WTC11 (cell line): Measurements from ENCODE around the gene CDC5L. TPM values are rescaled to one million over a fixed set of nuclear protein-coding genes. Genes with fewer than 3 reads are reported as not detected.

Experiments used
- ATAC-seq: fragments of 200-7000 bp; cut with Tn5 transposase; 2 replicates; pipeline ENCODE4 v1.10.0; 2021; ENCODE audit warnings: mild to moderate bottlenecking, moderate library complexity
- CTCF ChIA-PET: fragments of 300-600 bp; sonication (Branson Sonifier 250); formaldehyde crosslinking; loops from one replicate; lab custom pipeline; 2021; ENCODE audit warnings: antibody characterized with exemption; lab: Charles Lee
- POLR2A ChIA-PET: fragments of 350-600 bp; sonication (Branson Sonifier 250); formaldehyde crosslinking; loops from one replicate; lab custom pipeline; 2021; ENCODE audit warnings: antibody characterized with exemption; lab: Charles Lee
- DNase-seq: peaks from one replicate; pipeline ENCODE4 v3.0.0; 2021; ENCODE audit warnings: low spot score
- H3K27ac Mint-ChIP-seq: 2 replicates; pipeline ENCODE4 v1.8.0; 2021; ENCODE audit warnings: mixed read lengths
- H3K27me3 Mint-ChIP-seq: 2 replicates; pipeline ENCODE4 v1.8.0; 2021; ENCODE audit warnings: low read depth, mild to moderate bottlenecking, moderate library complexity, mixed read lengths
- H3K36me3 Mint-ChIP-seq: 2 replicates; pipeline ENCODE4 v1.8.0; 2021; ENCODE audit warnings: mixed read lengths
- H3K4me1 Mint-ChIP-seq: 2 replicates; pipeline ENCODE4 v1.8.0; 2022; ENCODE audit warnings: mixed read lengths
- H3K4me3 Mint-ChIP-seq: 2 replicates; pipeline ENCODE4 v1.8.0; 2021; ENCODE audit warnings: mild to moderate bottlenecking, moderate library complexity, mixed read lengths
- H3K9me3 Mint-ChIP-seq: 2 replicates; pipeline ENCODE4 v1.8.0; 2021; ENCODE audit warnings: mixed read lengths
- CREB1 ChIP-seq: sonication (generic); formaldehyde crosslinking; IDR thresholded peaks from 2 replicates; pipeline ENCODE4 v1.8.0; 2023; ENCODE audit warnings: mild to moderate bottlenecking, missing genetic modification reagents
- FOXP1 ChIP-seq: sonication (generic); formaldehyde crosslinking; IDR thresholded peaks from 2 replicates; pipeline ENCODE4 v1.8.0; 2022; ENCODE audit warnings: missing genetic modification reagents, mild to moderate bottlenecking, moderate library complexity, borderline replicate concordance
- GABPB1 ChIP-seq: sonication (generic); formaldehyde crosslinking; IDR thresholded peaks from 2 replicates; pipeline ENCODE4 v1.8.1; 2023; ENCODE audit warnings: mild to moderate bottlenecking, missing genetic modification reagents
- GRHL2 ChIP-seq: fragments of 250-450 bp; sonication (Bioruptor Pico); IDR thresholded peaks from 2 replicates; pipeline ENCODE4 v1.8.0; 2022; ENCODE audit warnings: mild to moderate bottlenecking, moderate library complexity; ENCODE audit not compliant: insufficient replicate concordance, severe bottlenecking
- NFATC4 ChIP-seq: fragments of 250-450 bp; sonication (Bioruptor Pico); IDR thresholded peaks from 2 replicates; pipeline ENCODE4 v1.9.0; 2021; ENCODE audit warnings: mild to moderate bottlenecking
- OVOL2 ChIP-seq: fragments of 250-450 bp; sonication (Bioruptor Pico); IDR thresholded peaks from 2 replicates; pipeline ENCODE4 v1.9.0; 2021; ENCODE audit warnings: mild to moderate bottlenecking, borderline replicate concordance
- PRRX2 ChIP-seq: fragments of 250-450 bp; sonication (Bioruptor Pico); IDR thresholded peaks from 2 replicates; pipeline ENCODE4 v1.8.0; 2021; ENCODE audit warnings: mild to moderate bottlenecking
- RELA ChIP-seq: sonication (generic); formaldehyde crosslinking; IDR thresholded peaks from 2 replicates; pipeline ENCODE4 v1.8.1; 2022; ENCODE audit warnings: missing genetic modification reagents, mild to moderate bottlenecking, borderline replicate concordance
- TEAD1 ChIP-seq: sonication (generic); formaldehyde crosslinking; IDR thresholded peaks from 2 replicates; pipeline ENCODE4 v1.8.0; 2022; ENCODE audit warnings: mild to moderate bottlenecking, missing genetic modification reagents
- TP53 ChIP-seq: sonication (generic); formaldehyde crosslinking; IDR thresholded peaks from 2 replicates; pipeline ENCODE4 v1.8.1; 2023; ENCODE audit warnings: mild to moderate bottlenecking, missing genetic modification reagents
- ZNF232 ChIP-seq: sonication (generic); formaldehyde crosslinking; IDR thresholded peaks from 2 replicates; pipeline ENCODE4 v1.8.0; 2022; ENCODE audit warnings: mild to moderate bottlenecking, missing genetic modification reagents
- ZNF396 ChIP-seq: fragments of 250-450 bp; sonication (Bioruptor Pico); IDR thresholded peaks from 2 replicates; pipeline ENCODE4 v1.8.0; 2021; ENCODE audit warnings: mild to moderate bottlenecking, moderate library complexity, borderline replicate concordance
- ZNF671 ChIP-seq: fragments of 250-450 bp; sonication (Bioruptor Pico); IDR thresholded peaks from 2 replicates; pipeline ENCODE4 v1.8.0; 2021; ENCODE audit warnings: mild to moderate bottlenecking
- total RNA-seq: library from RNA; stranded (reverse); gene quantifications from 3 replicates; pipeline ENCODE4 v1.2.3, GENCODE V29; 2021
- TF ChIP-seq, protein P1 (sequence below): fragments of 250-450 bp; sonication (Bioruptor Pico); IDR thresholded peaks from 2 replicates; pipeline ENCODE4 v1.9.0; 2021; ENCODE audit warnings: mild to moderate bottlenecking
- TF ChIP-seq, protein P2 (sequence below): sonication (generic); formaldehyde crosslinking; IDR thresholded peaks from 2 replicates; pipeline ENCODE4 v1.8.1; 2023; ENCODE audit warnings: mild to moderate bottlenecking, missing genetic modification reagents, moderate library complexity
- TF ChIP-seq, protein P3 (sequence below): sonication (generic); formaldehyde crosslinking; conservative IDR thresholded peaks from 2 replicates; pipeline ENCODE4 v1.8.1; 2023; ENCODE audit warnings: mild to moderate bottlenecking, low read depth, missing genetic modification reagents, moderate library complexity
- TF ChIP-seq, protein P4 (sequence below): sonication (generic); formaldehyde crosslinking; IDR thresholded peaks from 2 replicates; pipeline ENCODE4 v1.8.0; 2023; ENCODE audit warnings: missing genetic modification reagents
- TF ChIP-seq, protein P5 (sequence below): sonication (generic); formaldehyde crosslinking; conservative IDR thresholded peaks from 2 replicates; pipeline ENCODE4 v1.8.1; 2022; ENCODE audit warnings: mild to moderate bottlenecking, missing genetic modification reagents
- TF ChIP-seq, protein P6 (sequence below): sonication (generic); formaldehyde crosslinking; IDR thresholded peaks from 2 replicates; pipeline ENCODE4 v1.8.0; 2022; ENCODE audit warnings: mild to moderate bottlenecking, missing genetic modification reagents
- TF ChIP-seq, protein P7 (sequence below): sonication (generic); formaldehyde crosslinking; IDR thresholded peaks from 2 replicates; pipeline ENCODE4 v1.8.1; 2022; ENCODE audit warnings: low read depth, missing genetic modification reagents, borderline replicate concordance
- TF ChIP-seq, protein P8 (sequence below): sonication (generic); formaldehyde crosslinking; IDR thresholded peaks from 2 replicates; pipeline ENCODE4 v1.8.0; 2022; ENCODE audit warnings: mild to moderate bottlenecking, missing genetic modification reagents
- TF ChIP-seq, protein P9 (sequence below): fragments of 250-450 bp; sonication (Bioruptor Pico); IDR thresholded peaks from 2 replicates; pipeline ENCODE4 v1.8.0; 2021; ENCODE audit warnings: mild to moderate bottlenecking

CDC5L gene
- total RNA-seq, 1 experiment from 2014 or later: 23.5 TPM

DNA sequence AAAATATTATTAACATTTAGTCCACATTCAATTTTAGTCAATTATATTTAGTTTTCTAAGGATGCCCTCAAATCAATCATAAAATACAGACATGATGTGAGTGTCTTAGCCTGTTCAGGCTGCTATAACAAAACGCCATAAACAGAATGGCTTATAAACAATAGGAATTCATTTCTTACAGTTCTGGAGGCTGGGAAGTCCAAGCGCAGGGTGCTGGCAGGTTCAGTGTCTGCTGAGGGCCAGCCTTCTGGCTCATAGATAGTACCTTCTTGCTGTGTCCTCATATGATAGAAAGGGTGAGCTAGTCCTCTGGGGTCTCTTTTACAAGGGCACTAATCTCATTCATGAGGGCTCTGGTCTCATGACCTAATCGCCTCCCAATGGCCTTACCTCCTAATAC is 10.0 kb upstream of the CDC5L start:
- H3K27me3 Mint-ChIP-seq: peaks cover 4% of the 10 kb centered on the region; the same call in 1 of the 2 replicates
- ATAC-seq: no peak
- H3K36me3 Mint-ChIP-seq: no peaks in the 10 kb centered on the region
- no peak for DNase-seq
- peaks cover 7% of the 10 kb centered on the region for H3K9me3 Mint-ChIP-seq
- H3K4me1 Mint-ChIP-seq: no peaks in the 10 kb centered on the region
- H3K27ac Mint-ChIP-seq: no peak overlapping the region
- POLR2A ChIA-PET: no interaction called here
- CTCF ChIA-PET: no interaction called here
- no peak for TF ChIP-seq ZNF396 (CRISPR knock-in tag)
- TF ChIP-seq, protein P1, sequence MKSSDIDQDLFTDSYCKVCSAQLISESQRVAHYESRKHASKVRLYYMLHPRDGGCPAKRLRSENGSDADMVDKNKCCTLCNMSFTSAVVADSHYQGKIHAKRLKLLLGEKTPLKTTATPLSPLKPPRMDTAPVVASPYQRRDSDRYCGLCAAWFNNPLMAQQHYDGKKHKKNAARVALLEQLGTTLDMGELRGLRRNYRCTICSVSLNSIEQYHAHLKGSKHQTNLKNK (CRISPR knock-in tag): no peak
- TF ChIP-seq ZNF232 (CRISPR knock-in tag): no peak
- no peak for TF ChIP-seq GABPB1 (CRISPR knock-in tag)
- TF ChIP-seq TEAD1 (CRISPR knock-in tag): no peak
- no peak for TF ChIP-seq CREB1 (CRISPR knock-in tag)
- H3K4me3 Mint-ChIP-seq: no peak overlapping the region

DNA sequence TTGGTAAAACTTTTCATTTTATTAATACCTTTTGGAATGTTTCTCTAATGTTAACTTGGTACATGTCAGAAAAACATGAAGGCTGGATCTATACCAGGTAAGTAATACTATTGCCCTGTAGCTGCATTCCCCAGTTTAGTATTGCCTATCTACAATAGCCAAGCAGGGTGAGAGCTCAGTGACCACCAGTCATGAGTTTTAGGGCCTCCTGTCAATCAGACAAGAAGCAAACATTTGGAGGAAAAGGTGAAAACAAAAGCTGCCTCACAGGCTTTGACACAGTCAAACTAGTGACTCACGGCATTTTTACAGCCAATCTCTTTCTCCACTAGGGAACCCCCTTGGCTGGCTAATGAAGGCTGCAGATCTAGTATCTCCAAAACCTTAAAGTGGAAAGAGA is 9.5 kb upstream of the CDC5L start:
- no peak for ATAC-seq

DNA sequence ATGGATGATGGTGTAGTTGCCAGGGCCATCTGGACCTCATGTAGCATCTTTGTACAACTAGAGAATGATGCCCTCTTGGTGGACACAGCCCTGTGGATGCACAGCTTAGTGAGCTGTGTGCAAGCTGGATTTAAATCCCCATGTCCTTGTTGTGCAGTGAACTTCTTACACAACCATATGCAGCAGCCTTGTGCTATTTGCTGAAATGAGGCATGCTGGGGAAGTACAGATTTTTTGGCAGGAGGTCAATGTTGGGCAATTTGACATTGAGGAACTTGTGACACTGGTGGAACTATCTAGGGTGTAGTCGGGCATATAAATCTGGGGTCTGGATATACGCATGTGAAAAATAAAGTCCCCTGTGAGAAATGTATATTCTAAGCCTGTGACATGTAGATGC is 5.8 kb upstream of the CDC5L start:
- Mint-ChIP-seq H3K27ac (no peak overlapping the region), H3K9me3 (peaks cover 7% of the 10 kb centered on the region), H3K27me3 (no peaks in the 10 kb centered on the region), H3K4me3 (no peak overlapping the region), H3K4me1 (peaks cover 4% of the 10 kb centered on the region; the same call in 1 of the 2 replicates), H3K36me3 (no peaks in the 10 kb centered on the region)
- DNase-seq (no peak), ATAC-seq (no peak)
- ChIA-PET POLR2A (no interaction called here), CTCF (no interaction called here)
- TF ChIP-seq, protein P2, sequence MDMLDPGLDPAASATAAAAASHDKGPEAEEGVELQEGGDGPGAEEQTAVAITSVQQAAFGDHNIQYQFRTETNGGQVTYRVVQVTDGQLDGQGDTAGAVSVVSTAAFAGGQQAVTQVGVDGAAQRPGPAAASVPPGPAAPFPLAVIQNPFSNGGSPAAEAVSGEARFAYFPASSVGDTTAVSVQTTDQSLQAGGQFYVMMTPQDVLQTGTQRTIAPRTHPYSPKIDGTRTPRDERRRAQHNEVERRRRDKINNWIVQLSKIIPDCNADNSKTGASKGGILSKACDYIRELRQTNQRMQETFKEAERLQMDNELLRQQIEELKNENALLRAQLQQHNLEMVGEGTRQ (CRISPR knock-in tag): no peak
- no peak for TF ChIP-seq OVOL2 (CRISPR knock-in tag)
- TF ChIP-seq NFATC4 (CRISPR knock-in tag): no peak
- TF ChIP-seq TP53 (CRISPR knock-in tag): no peak
- TF ChIP-seq ZNF671: no peak
- no peak for TF ChIP-seq RELA (CRISPR knock-in tag)
- TF ChIP-seq PRRX2 (CRISPR knock-in tag): no peak
- TF ChIP-seq FOXP1: no peak
- TF ChIP-seq, protein P3, sequence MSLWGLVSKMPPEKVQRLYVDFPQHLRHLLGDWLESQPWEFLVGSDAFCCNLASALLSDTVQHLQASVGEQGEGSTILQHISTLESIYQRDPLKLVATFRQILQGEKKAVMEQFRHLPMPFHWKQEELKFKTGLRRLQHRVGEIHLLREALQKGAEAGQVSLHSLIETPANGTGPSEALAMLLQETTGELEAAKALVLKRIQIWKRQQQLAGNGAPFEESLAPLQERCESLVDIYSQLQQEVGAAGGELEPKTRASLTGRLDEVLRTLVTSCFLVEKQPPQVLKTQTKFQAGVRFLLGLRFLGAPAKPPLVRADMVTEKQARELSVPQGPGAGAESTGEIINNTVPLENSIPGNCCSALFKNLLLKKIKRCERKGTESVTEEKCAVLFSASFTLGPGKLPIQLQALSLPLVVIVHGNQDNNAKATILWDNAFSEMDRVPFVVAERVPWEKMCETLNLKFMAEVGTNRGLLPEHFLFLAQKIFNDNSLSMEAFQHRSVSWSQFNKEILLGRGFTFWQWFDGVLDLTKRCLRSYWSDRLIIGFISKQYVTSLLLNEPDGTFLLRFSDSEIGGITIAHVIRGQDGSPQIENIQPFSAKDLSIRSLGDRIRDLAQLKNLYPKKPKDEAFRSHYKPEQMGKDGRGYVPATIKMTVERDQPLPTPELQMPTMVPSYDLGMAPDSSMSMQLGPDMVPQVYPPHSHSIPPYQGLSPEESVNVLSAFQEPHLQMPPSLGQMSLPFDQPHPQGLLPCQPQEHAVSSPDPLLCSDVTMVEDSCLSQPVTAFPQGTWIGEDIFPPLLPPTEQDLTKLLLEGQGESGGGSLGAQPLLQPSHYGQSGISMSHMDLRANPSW (CRISPR knock-in tag): no peak
- TF ChIP-seq, protein P4, sequence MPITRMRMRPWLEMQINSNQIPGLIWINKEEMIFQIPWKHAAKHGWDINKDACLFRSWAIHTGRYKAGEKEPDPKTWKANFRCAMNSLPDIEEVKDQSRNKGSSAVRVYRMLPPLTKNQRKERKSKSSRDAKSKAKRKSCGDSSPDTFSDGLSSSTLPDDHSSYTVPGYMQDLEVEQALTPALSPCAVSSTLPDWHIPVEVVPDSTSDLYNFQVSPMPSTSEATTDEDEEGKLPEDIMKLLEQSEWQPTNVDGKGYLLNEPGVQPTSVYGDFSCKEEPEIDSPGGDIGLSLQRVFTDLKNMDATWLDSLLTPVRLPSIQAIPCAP: no peak
- TF ChIP-seq, protein P5, sequence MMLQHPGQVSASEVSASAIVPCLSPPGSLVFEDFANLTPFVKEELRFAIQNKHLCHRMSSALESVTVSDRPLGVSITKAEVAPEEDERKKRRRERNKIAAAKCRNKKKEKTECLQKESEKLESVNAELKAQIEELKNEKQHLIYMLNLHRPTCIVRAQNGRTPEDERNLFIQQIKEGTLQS: no peak
- TF ChIP-seq, protein P6, sequence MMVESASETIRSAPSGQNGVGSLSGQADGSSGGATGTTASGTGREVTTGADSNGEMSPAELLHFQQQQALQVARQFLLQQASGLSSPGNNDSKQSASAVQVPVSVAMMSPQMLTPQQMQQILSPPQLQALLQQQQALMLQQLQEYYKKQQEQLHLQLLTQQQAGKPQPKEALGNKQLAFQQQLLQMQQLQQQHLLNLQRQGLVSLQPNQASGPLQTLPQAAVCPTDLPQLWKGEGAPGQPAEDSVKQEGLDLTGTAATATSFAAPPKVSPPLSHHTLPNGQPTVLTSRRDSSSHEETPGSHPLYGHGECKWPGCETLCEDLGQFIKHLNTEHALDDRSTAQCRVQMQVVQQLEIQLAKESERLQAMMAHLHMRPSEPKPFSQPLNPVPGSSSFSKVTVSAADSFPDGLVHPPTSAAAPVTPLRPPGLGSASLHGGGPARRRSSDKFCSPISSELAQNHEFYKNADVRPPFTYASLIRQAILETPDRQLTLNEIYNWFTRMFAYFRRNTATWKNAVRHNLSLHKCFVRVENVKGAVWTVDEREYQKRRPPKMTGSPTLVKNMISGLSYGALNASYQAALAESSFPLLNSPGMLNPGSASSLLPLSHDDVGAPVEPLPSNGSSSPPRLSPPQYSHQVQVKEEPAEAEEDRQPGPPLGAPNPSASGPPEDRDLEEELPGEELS (CRISPR knock-in tag): no peak
- TF ChIP-seq GRHL2 (CRISPR knock-in tag): no peak

More for the DNA sequence above, 9.5 kb upstream of the CDC5L start:
- CTCF ChIA-PET: no interaction called here
- POLR2A ChIA-PET: no interaction called here
- peaks cover 4% of the 10 kb centered on the region; the same call in 1 of the 2 replicates for H3K27me3 Mint-ChIP-seq
- no peak for DNase-seq
- no peak overlapping the region for H3K4me3 Mint-ChIP-seq
- H3K27ac Mint-ChIP-seq: no peak overlapping the region
- H3K9me3 Mint-ChIP-seq: peaks cover 7% of the 10 kb centered on the region
- TF ChIP-seq, protein P7, sequence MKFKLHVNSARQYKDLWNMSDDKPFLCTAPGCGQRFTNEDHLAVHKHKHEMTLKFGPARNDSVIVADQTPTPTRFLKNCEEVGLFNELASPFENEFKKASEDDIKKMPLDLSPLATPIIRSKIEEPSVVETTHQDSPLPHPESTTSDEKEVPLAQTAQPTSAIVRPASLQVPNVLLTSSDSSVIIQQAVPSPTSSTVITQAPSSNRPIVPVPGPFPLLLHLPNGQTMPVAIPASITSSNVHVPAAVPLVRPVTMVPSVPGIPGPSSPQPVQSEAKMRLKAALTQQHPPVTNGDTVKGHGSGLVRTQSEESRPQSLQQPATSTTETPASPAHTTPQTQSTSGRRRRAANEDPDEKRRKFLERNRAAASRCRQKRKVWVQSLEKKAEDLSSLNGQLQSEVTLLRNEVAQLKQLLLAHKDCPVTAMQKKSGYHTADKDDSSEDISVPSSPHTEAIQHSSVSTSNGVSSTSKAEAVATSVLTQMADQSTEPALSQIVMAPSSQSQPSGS (CRISPR knock-in tag): no peak
- TF ChIP-seq, protein P8, sequence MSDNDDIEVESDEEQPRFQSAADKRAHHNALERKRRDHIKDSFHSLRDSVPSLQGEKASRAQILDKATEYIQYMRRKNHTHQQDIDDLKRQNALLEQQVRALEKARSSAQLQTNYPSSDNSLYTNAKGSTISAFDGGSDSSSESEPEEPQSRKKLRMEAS (CRISPR knock-in tag): no peak
- TF ChIP-seq, protein P9, sequence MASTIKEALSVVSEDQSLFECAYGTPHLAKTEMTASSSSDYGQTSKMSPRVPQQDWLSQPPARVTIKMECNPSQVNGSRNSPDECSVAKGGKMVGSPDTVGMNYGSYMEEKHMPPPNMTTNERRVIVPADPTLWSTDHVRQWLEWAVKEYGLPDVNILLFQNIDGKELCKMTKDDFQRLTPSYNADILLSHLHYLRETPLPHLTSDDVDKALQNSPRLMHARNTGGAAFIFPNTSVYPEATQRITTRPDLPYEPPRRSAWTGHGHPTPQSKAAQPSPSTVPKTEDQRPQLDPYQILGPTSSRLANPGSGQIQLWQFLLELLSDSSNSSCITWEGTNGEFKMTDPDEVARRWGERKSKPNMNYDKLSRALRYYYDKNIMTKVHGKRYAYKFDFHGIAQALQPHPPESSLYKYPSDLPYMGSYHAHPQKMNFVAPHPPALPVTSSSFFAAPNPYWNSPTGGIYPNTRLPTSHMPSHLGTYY (CRISPR knock-in tag): no peak
- H3K4me1 Mint-ChIP-seq: no peaks in the 10 kb centered on the region
- H3K36me3 Mint-ChIP-seq: no peaks in the 10 kb centered on the region
